Measurements from ENCODE around the gene SLC44A2. TPM values are rescaled to one million over a fixed set of nuclear protein-coding genes. Genes with fewer than 3 reads are reported as not detected.

The SLC44A2 gene
- total and polyA plus RNA-seq, 7 experiments from 2014 or later = 148 to 375 (median 216) TPM

- intact Hi-C loops (cut with micrococcal nuclease) = no loop called here
- no peak for ATAC-seq
- no peak overlapping the region for H3K4me3 Mint-ChIP-seq
- H3K27me3 ChIP-seq (ENCODE audit: control insufficient read depth in 2 of 2, insufficient read depth in 2 of 2, low read length in 2 of 2) = no peaks in the 10 kb centered on the region
- H3K9me3 Mint-ChIP-seq = no peaks in the 10 kb centered on the region
- H3K27ac Mint-ChIP-seq = no peak overlapping the region
- no peak overlapping the region for H3K4me3 ChIP-seq (ENCODE audit: low read length)
- ChIA-PET POLR2A (no interaction called here), CTCF (no interaction called here)
- no peaks in the 10 kb centered on the region for H3K9me3 ChIP-seq (ENCODE audit: control insufficient read depth in 2 of 3, low read length in 3 of 3)
- H3K4me1 ChIP-seq (ENCODE audit: control insufficient read depth in 2 of 2, insufficient read depth in 2 of 2, low read length in 2 of 2) = no peaks in the 10 kb centered on the region
- H3K4me1 Mint-ChIP-seq = no peaks in the 10 kb centered on the region
- DNase-seq = no peak
- no peak overlapping the region for H3K27ac ChIP-seq (ENCODE audit: low read depth, low read length)
- H3K27me3 Mint-ChIP-seq = no peaks in the 10 kb centered on the region
- H3K36me3 Mint-ChIP-seq = peaks cover 0 to 30% (median 5%) of the 10 kb centered on the region in 5 donors
- peaks cover 38 to 97% (median 49%) of the 10 kb centered on the region in 3 experiments for H3K36me3 ChIP-seq (ENCODE audit: control insufficient read depth in 2 of 3, insufficient read depth in 3 of 3, low read length in 3 of 3)
These were observed 58.2 kb downstream of the SLC44A2 start for GRCh38 chr19:10683582-10683981.

GRCh38 chr19:10685210-10685609 lies 59.9 kb downstream of the SLC44A2 start:
- Mint-ChIP-seq H3K4me1 (no peaks in the 10 kb centered on the region), H3K9me3 (no peaks in the 10 kb centered on the region), H3K4me3 (no peak overlapping the region), H3K27ac (peak overlapping the region in 1 of 9 donors; percentile 45), H3K27me3 (no peaks in the 10 kb centered on the region), H3K36me3 (peaks cover 5 to 32% (median 11%) of the 10 kb centered on the region in 5 donors)
- DNase-seq = no peak
- Histone ChIP-seq H3K36me3 (ENCODE audit: control insufficient read depth in 2 of 3, insufficient read depth in 3 of 3, low read length in 3 of 3) (peaks cover 36 to 97% (median 36%) of the 10 kb centered on the region in 3 experiments), H3K27me3 (ENCODE audit: control insufficient read depth in 2 of 2, insufficient read depth in 2 of 2, low read length in 2 of 2) (no peaks in the 10 kb centered on the region), H3K4me1 (ENCODE audit: control insufficient read depth in 2 of 2, insufficient read depth in 2 of 2, low read length in 2 of 2) (no peaks in the 10 kb centered on the region), H3K9me3 (ENCODE audit: control insufficient read depth in 2 of 3, low read length in 3 of 3) (no peaks in the 10 kb centered on the region), H3K4me3 (ENCODE audit: low read length) (no peak overlapping the region), H3K27ac (ENCODE audit: low read depth, low read length) (no peak overlapping the region)
- POLR2A ChIA-PET = interaction anchor here (0.8 kb wide), 1 partner anchor 10 kb away, joined by 3 read pairs; no protein-coding TSS in a partner anchor
- intact Hi-C loops (cut with micrococcal nuclease) = no loop called here
- CTCF ChIA-PET = no interaction called here
- ATAC-seq = no peak

DNA sequence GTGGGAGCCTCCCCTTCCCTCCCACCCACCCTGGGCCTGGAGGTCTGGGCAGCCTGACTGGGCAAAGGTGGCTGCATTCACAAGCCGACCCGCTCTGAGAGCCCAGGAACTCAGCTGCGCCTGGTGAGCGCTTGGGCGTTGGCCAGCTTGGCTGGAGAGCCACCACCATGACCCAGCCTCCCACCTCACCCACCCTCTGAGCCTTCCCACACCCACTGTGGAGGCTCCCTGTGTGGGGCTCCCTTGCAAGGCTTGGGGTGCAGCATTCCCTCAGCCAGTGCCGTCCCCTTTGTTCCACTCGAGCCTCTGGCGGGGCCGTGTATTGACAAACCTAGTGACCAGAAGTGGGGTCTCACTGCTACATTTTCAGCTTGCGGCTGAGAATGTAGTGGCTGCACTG lies 60.8 kb downstream of the SLC44A2 start:
- Mint-ChIP-seq H3K36me3 (peaks cover 5 to 32% (median 7%) of the 10 kb centered on the region in 5 donors), H3K9me3 (no peaks in the 10 kb centered on the region), H3K4me1 (no peaks in the 10 kb centered on the region), H3K27ac (no peak overlapping the region), H3K4me3 (no peak overlapping the region), H3K27me3 (no peaks in the 10 kb centered on the region)
- Histone ChIP-seq H3K9me3 (ENCODE audit: control insufficient read depth in 2 of 3, low read length in 3 of 3) (no peaks in the 10 kb centered on the region), H3K27me3 (ENCODE audit: control insufficient read depth in 2 of 2, insufficient read depth in 2 of 2, low read length in 2 of 2) (no peaks in the 10 kb centered on the region), H3K4me3 (ENCODE audit: low read length) (no peak overlapping the region), H3K4me1 (ENCODE audit: control insufficient read depth in 2 of 2, insufficient read depth in 2 of 2, low read length in 2 of 2) (no peaks in the 10 kb centered on the region), H3K27ac (ENCODE audit: low read depth, low read length) (no peak overlapping the region), H3K36me3 (ENCODE audit: control insufficient read depth in 2 of 3, insufficient read depth in 3 of 3, low read length in 3 of 3) (peaks cover 27 to 97% (median 33%) of the 10 kb centered on the region in 3 experiments)
- ATAC-seq (no peak), DNase-seq (no peak)
- intact Hi-C loops (cut with micrococcal nuclease) = no loop called here
- POLR2A ChIA-PET = no interaction called here
- CTCF ChIA-PET = no interaction called here

GRCh38 chr19:10686661-10687517 lies 61.5 kb downstream of the SLC44A2 start:
- DNase-seq = no peak
- no peaks in the 10 kb centered on the region for H3K4me1 Mint-ChIP-seq
- no peaks in the 10 kb centered on the region for H3K27me3 Mint-ChIP-seq
- Histone ChIP-seq H3K9me3 (ENCODE audit: control insufficient read depth in 2 of 3, low read length in 3 of 3) (no peaks in the 10 kb centered on the region), H3K36me3 (ENCODE audit: control insufficient read depth in 2 of 3, insufficient read depth in 3 of 3, low read length in 3 of 3) (peaks cover 20 to 97% (median 32%) of the 10 kb centered on the region in 3 experiments), H3K4me3 (ENCODE audit: low read length) (no peak overlapping the region), H3K27me3 (ENCODE audit: control insufficient read depth in 2 of 2, insufficient read depth in 2 of 2, low read length in 2 of 2) (no peaks in the 10 kb centered on the region), H3K4me1 (ENCODE audit: control insufficient read depth in 2 of 2, insufficient read depth in 2 of 2, low read length in 2 of 2) (no peaks in the 10 kb centered on the region), H3K27ac (ENCODE audit: low read depth, low read length) (no peak overlapping the region)
- intact Hi-C loops (cut with micrococcal nuclease) = no loop called here
- H3K9me3 Mint-ChIP-seq = no peaks in the 10 kb centered on the region
- POLR2A ChIA-PET = no interaction called here
- H3K4me3 Mint-ChIP-seq = no peak overlapping the region
- CTCF ChIA-PET = no interaction called here
- H3K27ac Mint-ChIP-seq = peak overlapping the region in 1 of 9 donors; percentile 8
- ATAC-seq = no peak
- peaks cover 5 to 27% (median 6%) of the 10 kb centered on the region in 5 donors for H3K36me3 Mint-ChIP-seq

DNA sequence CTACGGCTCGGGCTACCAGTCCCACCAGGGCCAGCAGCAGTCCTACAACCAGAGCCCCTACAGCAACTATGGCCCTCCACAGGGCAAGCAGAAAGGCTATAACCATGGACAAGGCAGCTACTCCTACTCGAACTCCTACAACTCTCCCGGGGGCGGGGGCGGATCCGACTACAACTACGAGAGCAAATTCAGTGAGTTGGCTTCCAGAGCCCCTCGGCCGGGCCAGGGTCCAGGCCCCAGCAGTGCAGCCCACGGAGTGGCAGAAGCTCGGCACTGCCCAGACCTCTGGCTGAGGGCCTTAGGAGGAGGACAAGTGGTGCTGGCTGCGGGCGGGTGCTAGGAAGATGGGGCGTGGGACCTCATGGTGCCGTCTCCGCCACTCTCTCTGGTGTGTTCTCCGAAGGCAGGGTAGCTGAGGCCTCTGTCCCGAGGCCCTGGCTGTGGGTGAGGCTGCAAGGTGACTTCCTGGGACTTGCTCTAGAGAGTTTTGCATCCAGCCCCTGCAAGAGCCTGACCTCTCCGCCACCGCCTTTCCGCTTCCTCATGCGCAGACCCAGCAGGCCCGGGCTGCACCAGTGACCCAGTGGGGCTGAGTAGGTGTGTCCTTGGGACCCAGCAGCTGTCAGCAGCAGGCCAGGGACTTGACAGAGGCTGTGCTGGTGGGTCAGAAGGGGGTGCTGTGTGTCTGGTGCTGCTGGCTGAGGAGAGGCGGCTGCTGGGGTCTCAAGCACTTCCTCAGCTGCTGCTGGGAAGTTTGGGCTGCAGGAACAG lies 62.4 kb downstream of the SLC44A2 start:
- Histone ChIP-seq H3K36me3 (ENCODE audit: control insufficient read depth in 2 of 3, insufficient read depth in 3 of 3, low read length in 3 of 3) (peaks cover 14 to 96% (median 27%) of the 10 kb centered on the region in 3 experiments), H3K27ac (ENCODE audit: low read depth, low read length) (no peak overlapping the region), H3K27me3 (ENCODE audit: control insufficient read depth in 2 of 2, insufficient read depth in 2 of 2, low read length in 2 of 2) (no peaks in the 10 kb centered on the region), H3K9me3 (ENCODE audit: control insufficient read depth in 2 of 3, low read length in 3 of 3) (no peaks in the 10 kb centered on the region), H3K4me3 (ENCODE audit: low read length) (no peak overlapping the region), H3K4me1 (ENCODE audit: control insufficient read depth in 2 of 2, insufficient read depth in 2 of 2, low read length in 2 of 2) (no peaks in the 10 kb centered on the region)
- DNase-seq (no peak), ATAC-seq (no peak)
- peaks cover 5 to 23% (median 6%) of the 10 kb centered on the region in 5 donors for H3K36me3 Mint-ChIP-seq
- intact Hi-C loops (cut with micrococcal nuclease) = no loop called here
- POLR2A ChIA-PET = no interaction called here
- CTCF ChIA-PET = no interaction called here
- H3K4me1 Mint-ChIP-seq = peaks cover 0 to 4% (median 0%) of the 10 kb centered on the region in 7 donors
- peak overlapping the region in 1 of 9 donors; percentile 8 for H3K27ac Mint-ChIP-seq
- no peaks in the 10 kb centered on the region for H3K27me3 Mint-ChIP-seq
- H3K9me3 Mint-ChIP-seq = peaks cover 0 to 2% (median 0%) of the 10 kb centered on the region in 11 donors
- H3K4me3 Mint-ChIP-seq = no peak overlapping the region

DNA sequence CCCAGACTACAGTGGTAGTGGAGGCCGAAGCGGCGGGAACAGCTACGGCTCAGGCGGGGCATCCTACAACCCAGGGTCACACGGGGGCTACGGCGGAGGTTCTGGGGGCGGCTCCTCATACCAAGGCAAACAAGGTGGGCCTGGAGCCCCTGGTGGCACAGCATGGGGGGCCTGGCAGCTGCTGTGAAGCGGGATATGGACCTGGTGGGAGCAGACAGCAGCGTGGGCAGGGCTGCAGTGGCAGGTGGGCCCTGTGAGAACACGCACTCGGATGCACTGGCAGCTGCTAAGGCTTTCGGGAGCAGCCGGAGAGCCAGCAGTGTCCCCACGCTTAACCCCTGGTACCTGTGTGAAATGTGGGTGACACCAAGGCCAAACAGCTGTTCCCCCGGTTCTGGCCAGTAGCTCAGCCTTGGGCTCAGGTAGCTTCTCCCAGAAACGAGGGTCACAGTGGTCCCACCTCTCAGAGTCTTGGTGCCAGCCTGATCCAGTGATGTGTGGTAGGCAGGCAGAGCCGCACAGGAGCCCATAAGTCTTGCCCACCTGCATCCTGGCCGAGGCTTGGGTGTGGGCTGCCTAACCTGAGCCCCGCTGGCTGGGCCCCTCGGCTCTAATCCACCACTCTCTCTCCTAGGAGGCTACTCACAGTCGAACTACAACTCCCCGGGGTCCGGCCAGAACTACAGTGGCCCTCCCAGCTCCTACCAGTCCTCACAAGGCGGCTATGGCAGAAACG lies 63.4 kb downstream of the SLC44A2 start:
- Mint-ChIP-seq H3K9me3 (peaks cover 0 to 2% (median 0%) of the 10 kb centered on the region in 11 donors), H3K36me3 (peaks cover 5 to 19% (median 6%) of the 10 kb centered on the region in 5 donors), H3K4me1 (peaks cover 0 to 4% (median 0%) of the 10 kb centered on the region in 7 donors), H3K27me3 (no peaks in the 10 kb centered on the region), H3K4me3 (no peak overlapping the region), H3K27ac (peak overlapping the region in 3 of 9 donors; percentile 4 to 59 (median 17))
- Histone ChIP-seq H3K4me1 (ENCODE audit: control insufficient read depth in 2 of 2, insufficient read depth in 2 of 2, low read length in 2 of 2) (no peaks in the 10 kb centered on the region), H3K27me3 (ENCODE audit: control insufficient read depth in 2 of 2, insufficient read depth in 2 of 2, low read length in 2 of 2) (no peaks in the 10 kb centered on the region), H3K9me3 (ENCODE audit: control insufficient read depth in 2 of 3, low read length in 3 of 3) (no peaks in the 10 kb centered on the region), H3K36me3 (ENCODE audit: control insufficient read depth in 2 of 3, insufficient read depth in 3 of 3, low read length in 3 of 3) (peaks cover 13 to 86% (median 18%) of the 10 kb centered on the region in 3 experiments), H3K27ac (ENCODE audit: low read depth, low read length) (no peak overlapping the region), H3K4me3 (ENCODE audit: low read length) (no peak overlapping the region)
- CTCF ChIA-PET = interaction anchor here (0.5 kb wide), 1 partner anchor 139 kb away, joined by 3 read pairs; no protein-coding TSS in a partner anchor
- POLR2A ChIA-PET = interaction anchor here (0.9 kb wide), 1 partner anchor 37 kb away, joined by 5 read pairs; no protein-coding TSS in a partner anchor
- no peak for DNase-seq
- intact Hi-C loops (cut with micrococcal nuclease) = no loop called here
- no peak for ATAC-seq

Data from naive thymus-derived CD4-positive, alpha-beta T cell (primary cell).